H9 (cell line): ENCODE data around the gene OR5M11. TPM values are rescaled to one million over a fixed set of nuclear protein-coding genes. Genes with fewer than 3 reads are reported as not detected.

ENCODE experiments used
- DNase-seq: peaks from one replicate; pipeline ENCODE4 v3.0.0-alpha.2; 2017
- H2AFZ ChIP-seq: one replicate; pipeline ENCODE4 v1.6.1; 2013; ENCODE audit warnings: mild to moderate bottlenecking, low read length, control low read depth, moderate library complexity
- H2AK5ac ChIP-seq: 2 replicates; pipeline ENCODE4 v1.6.1; 2013; ENCODE audit warnings: low read length, control low read depth, mixed read lengths; ENCODE audit not compliant: insufficient read length
- H2BK120ac ChIP-seq: one replicate; pipeline ENCODE4 v1.6.1; 2013; ENCODE audit warnings: low read depth, mild to moderate bottlenecking, low read length, control low read depth, inconsistent platforms; ENCODE audit not compliant: poor library complexity, severe bottlenecking
- H2BK12ac ChIP-seq: 2 replicates; pipeline ENCODE4 v1.6.1; 2013; ENCODE audit warnings: low read length, control low read depth, mixed read lengths, low read depth; ENCODE audit not compliant: insufficient read length
- H2BK15ac ChIP-seq: 2 replicates; pipeline ENCODE4 v1.6.1; 2013; ENCODE audit warnings: low read depth, low read length, control low read depth
- H2BK20ac ChIP-seq: one replicate; pipeline ENCODE4 v1.6.1; 2013; ENCODE audit warnings: low read depth, mild to moderate bottlenecking, low read length, control low read depth, inconsistent platforms; ENCODE audit not compliant: poor library complexity, severe bottlenecking
- H2BK5ac ChIP-seq: 2 replicates; pipeline ENCODE4 v1.6.1; 2013; ENCODE audit warnings: low read length, control low read depth, mixed read lengths; ENCODE audit not compliant: insufficient read length
- H3K14ac ChIP-seq: 2 replicates; pipeline ENCODE4 v1.6.1; 2013; ENCODE audit warnings: low read length, control low read depth; ENCODE audit not compliant: insufficient read depth
- H3K18ac ChIP-seq: 2 replicates; pipeline ENCODE4 v1.6.1; 2013; ENCODE audit warnings: low read depth, mild to moderate bottlenecking, mixed read lengths, low read length, control low read depth; ENCODE audit not compliant: insufficient read length
- H3K23ac ChIP-seq: 2 replicates; pipeline ENCODE4 v1.6.1; 2013; ENCODE audit warnings: low read length, control low read depth, mixed read lengths, low read depth; ENCODE audit not compliant: insufficient read length
- H3K23me2 ChIP-seq: 2 replicates; pipeline ENCODE4 v1.6.1; 2013; ENCODE audit warnings: low read depth, mild to moderate bottlenecking, mixed read lengths, low read length, control low read depth; ENCODE audit not compliant: insufficient read length, poor library complexity, severe bottlenecking
- H3K27ac ChIP-seq: 2 replicates; pipeline ENCODE4 v1.5.1; 2013; ENCODE audit warnings: low read length, control low read depth, mixed read lengths, low read depth; ENCODE audit not compliant: insufficient read length
- H3K27me3 ChIP-seq: 2 replicates; pipeline ENCODE4 v1.6.1; 2013; ENCODE audit warnings: low read length, control low read depth, inconsistent platforms; ENCODE audit not compliant: insufficient read depth
- H3K4ac ChIP-seq: 2 replicates; pipeline ENCODE4 v1.6.1; 2013; ENCODE audit warnings: low read depth, mild to moderate bottlenecking, control low read depth, inconsistent platforms, low read length, moderate library complexity
- H3K4me1 ChIP-seq: 2 replicates; pipeline ENCODE4 v1.6.1; 2013; ENCODE audit warnings: low read length, control low read depth, inconsistent platforms; ENCODE audit not compliant: insufficient read depth
- H3K4me2 ChIP-seq: 2 replicates; pipeline ENCODE4 v1.6.1; 2013; ENCODE audit warnings: low read length, control low read depth, mixed read lengths; ENCODE audit not compliant: insufficient read length, insufficient read depth
- H3K56ac ChIP-seq: 2 replicates; pipeline ENCODE4 v1.6.1; 2013; ENCODE audit warnings: low read depth, mild to moderate bottlenecking, mixed read lengths, low read length, control low read depth; ENCODE audit not compliant: insufficient read length
- H3K79me1 ChIP-seq: 2 replicates; pipeline ENCODE4 v1.6.1; 2013; ENCODE audit warnings: low read depth, mild to moderate bottlenecking, moderate library complexity, low read length, control low read depth, inconsistent platforms; ENCODE audit not compliant: insufficient read depth, poor library complexity, severe bottlenecking
- H3K79me2 ChIP-seq: 2 replicates; pipeline ENCODE4 v1.6.1; 2013; ENCODE audit warnings: low read length, control low read depth, inconsistent platforms; ENCODE audit not compliant: insufficient read depth
- H3K9ac ChIP-seq: 2 replicates; pipeline ENCODE4 v1.6.1; 2013; ENCODE audit warnings: low read length, control low read depth, mixed read lengths; ENCODE audit not compliant: insufficient read length; ENCODE audit errors: extremely low read depth
- H3K9me3 ChIP-seq: one replicate; pipeline ENCODE4 v1.6.1; 2013; ENCODE audit warnings: low read depth, low read length, inconsistent platforms; ENCODE audit not compliant: control insufficient read depth
- H3T11ph ChIP-seq: one replicate; pipeline ENCODE4 v1.6.1; 2013; ENCODE audit warnings: mild to moderate bottlenecking, low read length, control low read depth, inconsistent platforms
- H4K20me1 ChIP-seq: one replicate; pipeline ENCODE4 v1.6.1; 2013; ENCODE audit not compliant: control insufficient read depth, insufficient read length, insufficient read depth
- H4K5ac ChIP-seq: 2 replicates; pipeline ENCODE4 v1.6.1; 2013; ENCODE audit warnings: low read depth, mild to moderate bottlenecking, mixed read lengths, low read length, control low read depth; ENCODE audit not compliant: insufficient read length
- H4K8ac ChIP-seq: replicated peaks from 2 replicates; pipeline ENCODE4 v1.6.1; 2013; ENCODE audit warnings: low read length, control low read depth, mixed read lengths, low read depth; ENCODE audit not compliant: insufficient read length
- H4K91ac ChIP-seq: 2 replicates; pipeline ENCODE4 v1.6.1; 2013; ENCODE audit warnings: low read depth, mild to moderate bottlenecking, moderate library complexity, mixed read lengths, low read length, control low read depth; ENCODE audit not compliant: insufficient read length
- H3K27ac Mint-ChIP-seq, 3 experiments: 2 replicates in 2 of 3; 3 replicates in 1 of 3; pipeline ENCODE4 v1.8.0; 2020 to 2021; ENCODE audit warnings: mixed read lengths in 3 of 3, mild to moderate bottlenecking in 1 of 3, moderate library complexity in 1 of 3
- H3K27me3 Mint-ChIP-seq: 2 replicates; pipeline ENCODE4 v1.8.0; 2021; ENCODE audit warnings: low read depth, mild to moderate bottlenecking, moderate library complexity, mixed read lengths
- H3K36me3 Mint-ChIP-seq, 3 experiments: 2 replicates in 2 of 3; 3 replicates in 1 of 3; pipeline ENCODE4 v1.8.0; 2020 to 2021; ENCODE audit warnings: low read depth in 3 of 3, mixed read lengths in 3 of 3; ENCODE audit not compliant: insufficient read depth in 1 of 3
- H3K4me1 Mint-ChIP-seq, 2 experiments: 2 replicates each; pipeline ENCODE4 v1.8.0; 2020; ENCODE audit warnings: mixed read lengths in 2 of 2
- H3K4me3 Mint-ChIP-seq, 2 experiments: 2 replicates in 1 of 2; 3 replicates in 1 of 2; pipeline ENCODE4 v1.8.0; 2020 to 2021; ENCODE audit warnings: mild to moderate bottlenecking in 2 of 2, mixed read lengths in 2 of 2, moderate library complexity in 1 of 2
- H3K9me3 Mint-ChIP-seq, 2 experiments: 2 replicates in 1 of 2; 3 replicates in 1 of 2; pipeline ENCODE4 v1.8.0; 2020; ENCODE audit warnings: mild to moderate bottlenecking in 2 of 2, mixed read lengths in 2 of 2, moderate library complexity in 1 of 2
- CTCF ChIP-seq: fragments of 200-600 bp; sonication (generic); conservative IDR thresholded peaks from 3 replicates; pipeline ENCODE4 v1.8.0; 2021; ENCODE audit warnings: antibody characterized with exemption, mild to moderate bottlenecking
- WGBS: extraction: QIAGEN DNeasy Blood & Tissue Kit; methylation state at CpG from one replicate; pipeline ENCODE4 v1.1.7; 2013; ENCODE audit warnings: missing lambda C conversion rate, low lambda C conversion rate, mixed read lengths; ENCODE audit not compliant: insufficient read length; ENCODE audit errors: extremely low coverage; 5-methylcytosine and 5-hydroxymethylcytosine counted together
- total RNA-seq: library from RNA; stranded (reverse); gene quantifications from 2 replicates; pipeline ENCODE4 v1.2.1, GENCODE V29; 2021

OR5M11 gene
- total RNA-seq, 1 experiment from 2014 or later = not detected

- Mint-ChIP-seq H3K27ac (no peak overlapping the region), H3K4me1 (no peaks in the 10 kb centered on the region)
- no CpG with 5 or more reads among the region's 1 CpG for WGBS
These were observed 33.6 kb downstream of the OR5M11 start for GRCh38 chr11:56509439-56509838.

More at GRCh38 chr11:56509439-56509838, 33.6 kb downstream of the OR5M11 start:
- Histone ChIP-seq H3K4ac (no peak overlapping the region), H4K20me1 (no peaks in the 10 kb centered on the region), H3K18ac (no peak overlapping the region), H3K79me2 (no peaks in the 10 kb centered on the region), H2AK5ac (no peak overlapping the region), H2BK120ac (no peak overlapping the region), H3K4me1 (no peaks in the 10 kb centered on the region), H3K27me3 (no peaks in the 10 kb centered on the region), H3K14ac (no peak overlapping the region), H3K27ac (no peak overlapping the region), H3K9ac (no peak overlapping the region), H2BK15ac (no peak overlapping the region), H3K79me1 (no peaks in the 10 kb centered on the region), H2BK20ac (no peak overlapping the region), H2BK12ac (no peak overlapping the region), H3K4me2 (no peak overlapping the region), H4K91ac (no peak overlapping the region), H3T11ph (no peak overlapping the region), H3K9me3 (peaks cover 8% of the 10 kb centered on the region), H4K5ac (no peak overlapping the region), H2BK5ac (no peak overlapping the region), H2AFZ (no peak overlapping the region), H3K23ac (no peak overlapping the region), H4K8ac (no peak overlapping the region), H3K56ac (no peak overlapping the region), H3K23me2 (no peaks in the 10 kb centered on the region)
- no peak for TF ChIP-seq CTCF
- Mint-ChIP-seq H3K27me3 (no peaks in the 10 kb centered on the region), H3K9me3 (peaks cover 4 to 24% of the 10 kb centered on the region in 2 experiments; a peak in 4 of 5 replicates), H3K36me3 (no peaks in the 10 kb centered on the region), H3K4me3 (no peak overlapping the region)
- DNase-seq = no peak
